GM21367 (cell line): Measurements from ENCODE around the gene JPH4.
"Not testable (repeated sequence)": the region's sequence is repeated elsewhere in the genome, so short reads cannot be mapped to it uniquely, and the experiment has no call there.

ENCODE experiments used
- ATAC-seq: cut with Tn5 transposase; IDR thresholded peaks from one replicate; pipeline ENCODE4 v1.9.1; 2021; ENCODE audit not compliant: unreplicated experiment

JPH4 gene

DNA sequence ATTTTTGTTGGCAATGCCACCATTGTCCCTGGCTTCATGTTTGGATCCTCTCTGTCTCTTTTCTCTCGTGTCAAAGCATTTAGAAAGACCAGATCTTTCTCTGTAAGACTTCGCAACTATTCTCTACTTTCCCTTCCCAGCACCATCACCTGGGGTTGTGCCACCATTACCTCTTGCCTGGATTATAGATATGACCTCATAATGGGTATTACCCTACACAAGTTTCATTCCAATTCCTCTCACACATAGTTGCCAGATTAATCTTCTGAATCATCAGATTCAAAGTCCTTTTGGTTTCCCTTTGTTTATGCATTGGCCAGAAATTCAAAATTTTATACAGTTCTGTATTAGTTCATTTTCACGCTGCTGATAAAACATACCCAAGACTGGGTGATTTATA, 30.4 kb upstream of the JPH4 start:
- no peak for ATAC-seq

DNA sequence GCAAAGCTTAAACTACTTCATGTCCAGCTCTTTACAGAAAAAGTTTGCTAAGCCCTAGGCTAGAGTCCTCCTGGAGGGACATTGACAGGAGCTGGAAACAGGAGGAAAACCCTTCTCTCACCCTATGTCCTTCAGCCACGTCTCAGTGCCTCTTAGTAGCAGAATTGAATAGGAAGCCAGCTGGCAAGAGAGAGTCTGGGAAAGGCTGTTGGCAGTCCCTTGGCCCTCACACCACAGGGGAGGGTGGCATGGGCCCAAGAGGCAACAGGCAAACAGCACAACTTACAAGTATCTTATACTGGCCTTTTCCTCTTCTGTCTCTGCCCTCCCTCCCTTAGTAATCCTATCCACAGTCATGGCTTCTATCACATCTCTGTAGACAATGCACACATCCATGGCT, 29.9 kb upstream of the JPH4 start:
- no peak for ATAC-seq

DNA sequence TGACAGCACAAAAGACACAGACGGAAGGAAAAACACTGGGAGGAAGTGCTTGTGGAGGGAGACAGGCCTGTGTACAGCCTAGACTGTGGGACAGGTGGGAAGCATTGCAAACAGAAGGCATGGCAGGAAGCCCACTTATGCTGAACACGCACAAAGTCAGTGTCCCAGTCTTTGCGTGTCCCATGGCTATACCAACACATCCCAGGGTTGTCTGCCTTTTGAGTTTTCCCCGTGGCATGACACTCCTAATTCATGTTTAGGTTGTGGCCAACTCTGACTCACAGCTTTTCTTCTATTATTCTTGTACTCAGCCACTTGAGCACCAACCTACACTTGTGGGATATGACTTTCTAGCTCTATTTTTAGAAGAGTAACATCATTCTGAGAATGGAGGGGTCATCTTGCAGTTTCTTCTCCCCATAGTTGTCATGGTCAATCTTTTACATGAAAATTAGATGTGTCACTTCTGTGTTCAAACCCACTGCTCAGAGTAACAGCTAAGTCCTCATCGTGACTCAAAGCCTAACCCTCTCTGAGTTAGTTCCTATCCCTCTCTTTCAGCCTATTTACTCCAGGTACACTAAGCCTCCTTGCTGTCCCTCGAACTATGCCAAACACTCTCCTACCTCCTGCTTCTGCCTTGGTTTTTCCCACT, 27.5 kb upstream of the JPH4 start:
- peak; percentile 86 for ATAC-seq

DNA sequence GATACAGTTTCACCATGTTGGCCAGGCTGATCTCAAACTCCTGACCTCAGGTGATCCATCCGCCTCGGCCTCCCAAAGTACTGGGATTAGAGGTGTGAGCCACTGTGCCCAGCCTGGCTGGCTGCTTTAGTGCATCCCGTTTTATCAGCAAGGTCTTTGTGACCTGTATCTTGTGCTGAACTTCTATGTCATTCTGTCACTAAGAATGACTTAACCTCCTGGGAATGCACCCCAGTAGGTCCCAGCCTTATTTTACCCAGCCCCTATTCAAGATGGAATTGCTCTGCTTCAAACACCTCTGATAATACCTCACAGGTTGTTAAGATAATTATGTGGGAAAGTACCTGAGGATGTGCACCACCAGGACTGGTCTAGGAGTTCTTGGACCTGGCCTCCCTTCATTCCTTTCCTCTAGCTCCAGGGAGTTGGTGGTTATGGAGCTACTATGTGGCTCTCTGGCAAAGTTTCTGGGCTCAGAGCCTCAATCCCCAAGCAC, 26.1 kb upstream of the JPH4 start:
- ATAC-seq, result no peak

GRCh38 chr14:23604148-23604547, 25.6 kb upstream of the JPH4 start:
- ATAC-seq, result no peak

DNA sequence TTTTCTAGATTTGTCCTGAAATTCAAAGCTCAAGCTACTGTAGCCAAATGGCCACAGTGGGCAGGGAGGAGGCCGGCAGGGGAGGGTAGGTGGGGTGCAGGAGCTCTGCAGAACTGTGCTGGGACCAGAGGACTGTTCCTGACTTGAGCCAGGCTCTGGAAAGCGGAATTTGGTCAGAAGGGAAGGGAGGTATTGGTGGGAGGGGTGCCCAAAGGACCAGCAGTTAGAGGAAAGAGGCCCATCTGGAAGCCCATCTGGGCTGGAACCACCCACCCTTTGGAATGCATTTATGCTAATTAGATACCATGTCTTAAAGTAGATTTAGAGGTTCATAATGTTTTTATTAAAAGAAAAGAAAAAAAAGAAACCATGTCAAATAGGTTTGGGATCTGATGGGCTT, 24.5 kb upstream of the JPH4 start:
- no peak for ATAC-seq

- ATAC-seq, result no peak
These were observed 23.8 kb upstream of the JPH4 start for GRCh38 chr14:23602181-23603095.

- no peak for ATAC-seq
These were observed 23.2 kb upstream of the JPH4 start for GRCh38 chr14:23601845-23602180.

GRCh38 chr14:23601424-23601823, 22.8 kb upstream of the JPH4 start:
- ATAC-seq, result no peak

DNA sequence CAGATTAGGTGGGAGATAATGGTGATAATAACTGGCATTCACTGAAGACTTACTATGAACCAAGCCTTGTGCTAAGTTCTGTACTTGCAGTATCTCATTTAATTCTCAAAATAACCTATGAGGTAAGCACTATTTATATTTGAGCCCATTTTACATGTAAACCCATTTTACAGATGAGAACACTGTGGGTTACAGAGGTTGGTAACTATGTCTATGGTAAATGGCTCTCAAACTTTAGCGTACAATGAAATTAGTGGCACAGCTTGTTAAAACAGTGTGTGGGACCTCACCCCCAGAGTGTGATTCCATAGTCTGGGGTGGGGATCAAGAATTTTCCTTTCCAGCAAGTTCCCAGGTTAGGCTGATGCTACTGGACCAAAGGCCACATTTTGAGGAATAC, 22.2 kb upstream of the JPH4 start:
- no peak for ATAC-seq

- ATAC-seq, result no peak
These were observed 21.7 kb upstream of the JPH4 start for GRCh38 chr14:23600322-23600707.

DNA sequence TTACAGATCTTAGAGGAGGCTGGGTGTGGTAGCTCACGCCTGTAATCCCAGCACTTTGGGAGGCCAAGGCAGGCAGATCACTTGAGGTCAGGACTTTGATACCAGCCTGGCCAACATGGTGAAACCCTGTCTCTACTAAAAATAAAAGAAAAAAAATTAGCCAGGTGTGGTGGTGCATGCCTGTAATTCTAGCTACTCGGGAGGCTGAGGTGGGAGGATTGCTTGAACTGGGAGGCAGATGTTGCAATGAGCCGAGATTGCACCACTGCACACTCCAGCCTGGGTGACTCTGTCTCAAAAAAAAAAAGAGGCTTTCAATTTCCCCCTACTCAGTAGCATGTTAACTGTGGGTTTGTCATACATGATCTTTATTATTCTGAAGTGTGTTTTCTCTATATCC, 15.6 kb upstream of the JPH4 start:
- ATAC-seq, result not testable (repeated sequence)

DNA sequence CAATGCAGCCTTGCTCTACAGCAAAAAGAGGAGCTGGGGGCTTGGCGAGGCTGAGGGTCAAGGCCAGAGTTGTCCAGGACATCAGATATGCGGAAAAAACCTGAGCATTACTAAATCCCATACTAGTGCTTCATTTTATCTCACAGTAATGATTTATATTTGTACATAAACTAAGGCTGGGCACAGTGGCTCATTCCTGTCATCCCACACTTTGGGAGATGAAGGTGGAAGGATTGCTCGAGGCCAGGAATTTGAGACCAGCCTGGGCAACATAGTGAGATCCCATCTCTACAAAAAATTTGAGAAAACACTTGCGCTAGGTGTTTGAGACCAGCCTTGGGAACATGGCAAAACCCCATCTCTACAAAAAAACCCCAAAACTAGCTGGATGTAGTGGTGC, 11.6 kb upstream of the JPH4 start:
- ATAC-seq, result no peak

DNA sequence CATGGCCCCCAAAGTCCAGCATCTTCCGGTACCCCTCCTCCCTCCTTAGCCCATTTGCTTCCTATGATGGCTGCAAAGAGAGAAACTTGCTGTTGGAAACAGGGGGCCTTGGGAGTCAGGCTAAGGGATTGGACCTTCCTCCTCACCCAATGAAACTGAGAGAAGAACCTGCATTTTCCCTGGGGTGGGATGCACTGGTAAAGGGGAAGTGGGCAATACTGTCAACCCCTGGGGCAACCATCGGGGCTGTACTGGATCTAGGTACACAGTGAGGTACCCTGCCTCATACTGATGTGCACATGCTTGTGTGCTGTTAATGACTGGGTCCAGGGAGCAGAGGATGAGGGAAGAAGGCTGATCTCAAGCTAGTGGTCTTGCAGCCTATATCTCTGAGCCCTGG, 11.0 kb upstream of the JPH4 start:
- ATAC-seq, result no peak

DNA sequence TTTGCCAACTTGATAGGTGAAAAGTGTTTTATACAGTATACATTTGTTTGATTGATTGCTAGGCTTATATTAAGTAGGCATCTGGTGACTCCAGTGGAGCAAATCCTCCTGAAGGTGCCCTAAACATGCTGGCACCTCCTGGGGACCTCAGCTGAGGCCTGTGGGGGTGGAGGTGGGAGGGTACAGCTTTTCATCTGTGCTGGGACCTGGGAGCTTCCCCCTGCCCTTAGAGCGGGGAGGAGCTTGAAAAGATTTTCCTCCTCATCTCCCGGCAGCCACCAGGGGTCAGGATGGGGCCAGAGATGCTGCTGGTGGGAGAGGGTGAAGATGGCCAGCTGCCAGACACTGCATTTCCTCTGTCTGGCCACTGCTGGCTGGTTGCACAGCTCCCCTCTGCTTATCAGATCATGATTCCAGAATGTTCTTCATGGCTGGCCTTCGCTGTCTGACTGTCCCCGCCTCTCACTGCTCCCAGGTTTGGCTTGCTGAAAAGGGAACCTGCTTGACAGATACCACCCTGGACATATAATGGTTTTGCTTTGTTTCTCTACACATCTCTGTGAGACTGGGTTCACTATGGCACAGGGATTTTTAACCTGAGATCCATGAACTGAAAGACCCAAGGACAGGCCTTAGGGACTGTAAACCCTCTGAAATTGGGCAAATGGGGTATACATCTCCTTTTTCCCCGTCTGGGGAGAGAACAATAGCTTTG, 10.5 kb upstream of the JPH4 start:
- peak; percentile 99 for ATAC-seq

- ATAC-seq, result not testable (repeated sequence)
These were observed 6.1 kb upstream of the JPH4 start for GRCh38 chr14:23584527-23585203.

DNA sequence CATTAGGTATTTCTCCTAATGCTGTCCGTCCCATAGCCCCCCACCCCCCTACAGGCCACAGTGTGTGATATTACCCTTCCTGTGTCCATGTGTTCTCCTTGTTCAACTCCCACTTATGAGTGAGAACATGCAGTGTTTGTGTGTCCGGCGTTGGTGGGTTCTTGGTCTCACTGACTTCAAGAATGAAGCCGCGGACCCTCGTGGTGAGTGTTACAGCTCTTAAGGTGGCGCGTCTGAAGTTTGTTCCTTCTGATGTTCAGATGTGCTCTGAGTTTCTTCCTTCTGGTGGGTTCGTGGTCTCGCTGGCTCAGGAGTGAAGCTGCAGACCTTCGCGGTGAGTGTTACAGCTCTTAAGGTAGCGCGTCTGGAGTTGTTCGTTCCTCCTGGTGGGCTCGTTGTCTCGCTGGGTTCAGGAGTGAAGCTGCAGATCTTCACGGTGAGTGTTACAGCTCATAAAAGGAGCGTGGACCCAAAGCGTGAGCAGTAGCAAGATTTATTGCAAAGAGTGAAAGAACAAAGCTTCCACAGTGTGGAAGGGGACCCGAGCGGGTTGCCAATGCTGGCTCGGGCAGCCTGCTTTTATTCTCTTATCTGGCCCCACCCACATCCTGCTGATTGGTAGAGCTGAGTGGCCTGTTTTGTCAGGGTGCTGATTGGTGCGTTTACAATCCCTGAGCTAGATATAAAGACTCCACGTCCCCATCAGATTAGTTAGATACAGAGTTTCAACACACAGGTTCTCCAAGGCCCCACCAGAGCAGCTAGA, 5.4 kb upstream of the JPH4 start:
- not testable (repeated sequence) for ATAC-seq

- no peak for ATAC-seq
These were observed 4.5 kb upstream of the JPH4 start for GRCh38 chr14:23582906-23583760.

- no peak for ATAC-seq
These were observed 2.3 kb upstream of the JPH4 start for GRCh38 chr14:23580948-23581281.
